Activated T-cell treated with anti-CD3 and anti-CD28 coated beads for 1 hour (primary cell): ENCODE results near the gene TSGA10IP.
"Not testable (repeated sequence)": the region's sequence is repeated elsewhere in the genome, so short reads cannot be mapped to it uniquely, and the experiment has no call there.

ENCODE experiments used
- DNase-seq: peaks from one replicate; pipeline ENCODE4 v3.0.0-alpha.2; 2020; ENCODE audit warnings: low read depth

The TSGA10IP gene

DNA sequence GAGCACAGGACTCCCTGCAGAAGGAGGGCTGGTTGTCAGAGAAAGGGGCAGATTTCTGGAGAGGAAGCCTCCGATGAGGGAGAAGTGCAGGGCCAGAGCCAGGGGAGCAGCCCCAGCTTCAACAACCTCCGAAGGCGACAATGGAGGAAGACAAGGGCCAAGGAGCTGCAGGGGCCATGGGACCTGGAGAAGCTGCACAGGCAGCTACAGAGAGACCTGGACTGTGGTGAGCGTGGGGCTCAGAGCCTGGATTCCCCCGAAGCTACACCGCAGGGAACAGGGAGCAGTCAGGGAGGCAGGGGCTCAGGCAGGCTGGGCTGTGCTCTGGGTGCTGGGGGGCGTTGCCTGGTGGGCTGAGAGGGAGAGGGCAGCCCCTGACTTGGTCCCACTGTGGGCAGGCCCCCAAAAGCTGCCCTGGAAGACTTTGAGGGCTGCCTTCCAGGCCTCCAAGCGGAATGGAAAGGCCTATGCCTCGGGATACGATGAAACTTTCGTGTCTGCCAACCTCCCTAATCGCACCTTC is 2.4 kb downstream of the TSGA10IP start:
- DNase-seq: no peak

- DNase-seq: not testable (repeated sequence)
These were observed 5.4 kb downstream of the TSGA10IP start for GRCh38 chr11:65950711-65951110.

DNA sequence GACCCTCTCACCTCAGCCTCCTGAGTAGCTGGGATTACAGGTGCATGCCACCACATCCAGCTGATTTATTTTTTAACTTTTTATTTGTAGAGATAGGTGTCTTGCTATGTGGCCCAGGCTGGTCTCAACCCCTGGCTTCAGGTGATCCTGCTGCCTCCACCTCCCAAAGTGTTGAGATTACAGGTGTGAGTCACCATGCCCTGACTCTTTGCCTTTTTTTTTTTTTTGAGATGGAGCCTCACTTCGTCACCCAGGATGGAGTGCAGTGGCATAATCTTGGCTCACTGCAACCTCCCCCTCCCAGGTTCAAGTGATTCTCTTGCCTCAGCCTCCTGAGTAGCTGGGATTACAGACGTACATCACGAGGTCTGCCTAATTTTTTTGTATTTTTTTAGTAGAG is 6.4 kb downstream of the TSGA10IP start:
- not testable (repeated sequence) for DNase-seq

GRCh38 chr11:65952052-65952521 is 6.8 kb downstream of the TSGA10IP start:
- DNase-seq: no peak

DNA sequence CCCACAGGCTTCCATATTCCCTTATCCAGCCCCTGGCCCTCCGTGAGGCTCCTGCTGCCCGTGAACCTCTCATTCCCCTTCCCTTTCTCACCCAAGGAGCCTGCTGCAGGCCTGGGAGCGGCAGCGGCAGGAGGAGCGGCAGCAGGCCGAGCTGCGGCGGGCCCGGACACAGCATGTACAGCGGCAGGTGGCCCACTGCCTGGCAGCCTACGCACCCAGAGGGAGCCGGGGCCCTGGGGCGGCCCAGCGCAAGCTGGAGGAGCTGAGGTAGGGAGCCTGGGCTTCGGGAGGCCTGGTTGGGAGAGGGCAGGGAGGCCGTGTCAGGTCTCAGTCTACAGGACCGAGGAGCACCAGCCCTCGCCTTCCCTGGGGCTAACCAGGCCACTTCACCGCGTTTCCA is 8.2 kb downstream of the TSGA10IP start:
- DNase-seq: no peak

DNA sequence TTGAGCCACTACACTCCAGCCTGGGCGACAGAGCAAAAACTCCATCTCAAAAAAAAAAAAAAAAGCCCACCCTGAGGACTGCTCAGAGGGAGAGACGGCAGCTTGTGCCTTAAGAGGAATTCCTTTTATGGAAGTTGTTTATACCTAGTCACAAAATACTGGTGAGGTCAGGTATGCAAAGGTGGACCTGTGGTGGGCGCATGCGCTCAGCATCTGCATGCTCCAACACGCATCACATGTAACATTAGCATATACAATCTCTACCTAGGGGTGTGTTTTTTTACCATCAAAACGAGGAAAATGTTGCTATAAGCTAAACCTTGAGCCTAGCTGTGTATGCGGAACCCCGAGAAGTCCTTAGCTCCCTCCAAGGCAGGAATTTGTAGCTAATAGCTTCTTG is 9.5 kb downstream of the TSGA10IP start:
- no peak for DNase-seq

DNA sequence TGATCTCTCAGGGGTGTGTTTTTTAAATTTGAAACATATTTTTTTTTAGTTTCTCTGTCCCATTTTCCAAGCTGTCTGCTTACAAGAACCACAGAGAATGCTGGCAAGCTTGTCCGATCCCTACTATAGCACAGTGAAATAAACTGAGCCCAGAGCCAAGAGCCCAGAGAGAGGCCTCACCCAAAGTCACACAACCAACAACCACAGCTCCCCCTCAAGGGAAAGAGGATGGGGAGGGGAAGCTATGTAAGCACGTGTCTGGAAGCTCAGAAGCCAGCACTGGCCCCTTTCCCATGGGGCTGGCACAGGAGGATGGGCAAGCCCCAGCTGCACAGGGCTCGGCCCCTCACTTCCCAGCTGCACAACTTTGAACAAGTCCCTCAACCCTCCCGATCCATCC is 13.0 kb downstream of the TSGA10IP start:
- no peak for DNase-seq

DNA sequence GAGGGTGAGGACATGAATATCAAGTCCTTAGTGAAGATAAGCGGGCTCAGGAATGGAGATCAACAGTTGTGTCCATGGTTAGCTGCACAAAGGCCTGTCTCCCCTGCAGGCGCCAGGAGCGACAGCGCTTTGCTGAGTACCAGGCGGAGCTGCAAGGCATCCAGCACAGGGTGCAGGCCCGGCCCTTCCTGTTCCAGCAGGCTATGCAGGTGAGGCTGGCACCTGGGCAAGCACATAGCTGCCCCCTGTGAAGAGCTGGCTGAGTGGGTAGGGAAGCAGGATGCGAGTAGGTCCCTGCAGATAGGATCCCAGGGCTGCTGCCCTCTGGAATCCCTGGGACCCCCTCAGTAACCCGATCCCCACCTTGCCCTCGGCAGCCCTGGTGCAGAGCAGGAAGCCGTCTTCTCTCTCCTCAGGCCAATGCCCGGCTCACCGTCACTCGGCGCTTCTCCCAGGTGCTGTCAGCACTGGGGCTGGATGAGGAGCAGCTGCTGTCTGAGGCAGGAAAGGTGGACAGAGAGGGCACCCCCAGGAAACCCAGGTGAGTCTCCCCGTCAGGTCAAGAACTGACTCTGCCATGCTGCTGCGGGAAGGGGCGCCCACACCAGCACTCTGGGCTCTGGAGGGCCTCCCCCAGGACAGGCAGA is 13.6 kb downstream of the TSGA10IP start:
- no peak for DNase-seq

GRCh38 chr11:65960824-65961266 is 15.6 kb downstream of the TSGA10IP start:
- DNase-seq: no peak

DNA sequence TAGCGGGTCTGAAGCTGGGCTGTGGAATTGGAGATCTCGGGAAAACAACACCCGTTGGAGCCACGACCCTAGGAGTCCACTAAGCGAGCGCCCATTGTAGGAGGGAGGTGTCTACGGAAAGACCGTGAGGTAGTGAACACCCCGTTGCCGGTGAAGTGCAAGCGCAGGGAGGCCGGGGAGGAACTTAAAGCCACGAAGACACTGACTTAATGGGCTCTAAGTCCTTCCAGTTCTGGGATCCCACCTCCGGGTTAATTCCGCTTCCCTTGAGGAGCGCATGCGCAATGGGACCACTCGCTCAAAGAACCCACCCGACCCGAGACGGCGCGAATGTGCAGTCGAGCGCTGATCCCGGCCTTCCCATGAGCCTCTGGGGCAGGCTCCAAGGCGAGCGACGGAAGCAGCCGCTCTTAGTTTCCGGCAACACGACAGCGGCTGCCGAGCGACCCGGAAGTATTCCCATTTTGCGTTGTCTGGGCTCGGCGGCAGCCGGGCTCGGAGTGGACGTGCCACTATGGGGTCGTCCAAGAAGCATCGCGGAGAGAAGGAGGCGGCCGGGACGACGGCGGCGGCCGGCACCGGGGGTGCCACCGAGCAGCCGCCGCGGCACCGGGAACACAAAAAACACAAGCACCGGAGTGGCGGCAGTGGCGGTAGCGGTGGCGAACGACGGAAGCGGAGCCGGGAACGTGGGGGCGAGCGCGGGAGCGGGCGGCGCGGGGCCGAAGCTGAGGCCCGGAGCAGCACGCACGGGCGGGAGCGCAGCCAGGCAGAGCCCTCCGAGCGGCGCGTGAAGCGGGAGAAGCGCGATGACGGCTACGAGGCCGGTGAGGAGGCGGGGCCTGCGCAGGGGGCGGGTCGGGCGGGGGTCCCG is 16.2 kb downstream of the TSGA10IP start, which contains the start of gene SART1:
TSS of gene SART1 (plus strand) at position 468 of the 874 bp plus-strand sequence. CDS start at position 515, 47 bp downstream.
- DNase-seq: peak; percentile 89

GRCh38 chr11:65962141-65962564 is 16.9 kb downstream of the TSGA10IP start:
- DNase-seq: no peak

DNA sequence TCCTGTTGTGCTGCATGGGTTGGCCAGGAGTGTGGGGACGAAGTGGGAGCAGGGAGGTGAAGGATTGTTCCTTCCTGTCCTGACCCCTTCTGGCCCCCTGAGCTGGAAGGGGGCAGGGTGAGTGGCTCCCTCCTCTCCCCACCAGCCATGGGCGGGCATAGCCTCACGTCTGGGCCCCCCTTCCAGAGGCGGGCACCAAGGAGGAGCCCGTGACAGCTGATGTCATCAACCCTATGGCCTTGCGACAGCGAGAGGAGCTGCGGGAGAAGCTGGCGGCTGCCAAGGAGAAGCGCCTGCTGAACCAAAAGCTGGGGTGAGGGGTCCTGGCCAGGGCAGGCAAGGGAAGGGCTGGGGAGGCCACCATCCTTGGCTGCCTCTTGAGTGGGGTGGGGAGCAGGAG is 19.6 kb downstream of the TSGA10IP start:
- no peak for DNase-seq

GRCh38 chr11:65965986-65966762 is 20.9 kb downstream of the TSGA10IP start:
- DNase-seq: no peak

DNA sequence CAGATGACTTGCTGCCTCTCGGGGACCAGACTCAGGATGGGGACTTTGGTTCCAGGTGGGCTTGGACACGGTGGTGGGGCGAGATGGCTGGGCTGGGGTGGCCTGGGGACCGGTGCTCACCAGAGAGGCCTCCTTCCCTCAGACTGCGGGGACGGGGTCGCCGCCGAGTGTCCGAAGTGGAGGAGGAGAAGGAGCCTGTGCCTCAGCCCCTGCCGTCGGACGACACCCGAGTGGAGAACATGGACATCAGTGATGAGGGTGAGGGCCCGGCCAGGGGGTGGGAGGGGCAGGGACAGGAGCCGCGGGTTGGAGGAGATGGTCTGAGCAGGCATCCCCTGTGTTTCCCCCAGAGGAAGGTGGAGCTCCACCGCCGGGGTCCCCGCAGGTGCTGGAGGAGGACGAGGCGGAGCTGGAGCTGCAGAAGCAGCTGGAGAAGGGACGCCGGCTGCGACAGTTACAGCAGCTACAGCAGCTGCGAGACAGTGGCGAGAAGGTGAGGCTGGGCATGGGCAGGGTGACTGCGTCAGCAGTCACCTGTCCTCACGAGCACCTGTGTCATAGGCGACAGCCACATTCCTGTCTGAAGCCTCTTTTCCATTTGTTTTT is 22.2 kb downstream of the TSGA10IP start:
- DNase-seq: no peak

GRCh38 chr11:65968600-65969482 is 23.6 kb downstream of the TSGA10IP start:
- no peak for DNase-seq

- DNase-seq: no peak
These were observed 26.8 kb downstream of the TSGA10IP start for GRCh38 chr11:65972116-65972515.

DNA sequence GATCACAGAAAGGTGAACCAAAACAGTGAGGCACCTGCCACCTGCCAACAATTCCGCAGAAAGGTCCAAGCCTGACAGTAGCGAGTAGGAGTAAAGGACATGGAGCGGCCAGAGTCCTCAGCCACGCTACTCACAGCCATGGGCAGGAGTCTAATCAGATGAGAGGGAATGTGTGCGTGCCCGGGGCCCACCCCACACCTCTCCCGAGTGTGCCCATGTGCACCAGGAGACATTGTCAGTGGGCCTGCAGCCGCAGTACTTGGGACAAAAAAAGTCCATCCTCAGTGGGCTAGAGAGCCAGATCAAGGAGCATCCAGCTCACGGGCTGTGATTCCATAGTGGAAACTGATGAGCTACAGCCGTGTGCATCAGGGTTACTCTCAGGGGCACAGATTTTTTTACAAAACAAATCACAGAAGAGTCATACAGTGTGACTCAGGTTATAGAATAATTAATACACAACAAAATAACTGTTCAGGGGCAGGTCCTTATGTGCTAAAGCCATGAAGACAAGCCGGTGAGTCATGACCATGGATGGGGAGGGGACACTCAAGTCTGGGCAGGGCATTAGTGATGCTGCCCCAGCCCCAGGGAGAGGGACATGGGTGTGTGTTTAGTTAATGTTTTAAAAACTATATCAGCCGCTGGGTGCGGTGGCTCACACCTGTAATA is 28.3 kb downstream of the TSGA10IP start:
- DNase-seq: no peak

DNA sequence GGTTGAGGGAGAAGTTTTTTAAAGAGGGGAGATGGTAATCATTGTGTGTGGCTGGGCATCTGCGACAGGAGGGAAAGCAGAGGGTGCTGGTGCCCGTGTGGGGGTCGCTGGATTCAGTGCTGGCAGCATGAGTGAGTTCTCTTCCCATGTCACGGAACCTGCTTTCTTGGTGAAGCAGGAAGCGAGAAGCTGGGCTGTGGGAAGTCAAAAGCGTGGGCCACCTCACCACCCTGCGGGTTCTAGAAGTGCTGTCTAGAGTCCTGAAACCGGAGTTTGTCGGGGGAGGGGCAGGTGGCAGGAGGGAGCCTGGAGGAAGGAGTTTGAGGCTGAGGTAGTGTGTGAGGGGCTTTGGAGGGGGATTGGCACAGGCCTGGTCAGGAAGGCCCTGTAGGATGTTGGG is 30.5 kb downstream of the TSGA10IP start:
- DNase-seq: no peak

DNA sequence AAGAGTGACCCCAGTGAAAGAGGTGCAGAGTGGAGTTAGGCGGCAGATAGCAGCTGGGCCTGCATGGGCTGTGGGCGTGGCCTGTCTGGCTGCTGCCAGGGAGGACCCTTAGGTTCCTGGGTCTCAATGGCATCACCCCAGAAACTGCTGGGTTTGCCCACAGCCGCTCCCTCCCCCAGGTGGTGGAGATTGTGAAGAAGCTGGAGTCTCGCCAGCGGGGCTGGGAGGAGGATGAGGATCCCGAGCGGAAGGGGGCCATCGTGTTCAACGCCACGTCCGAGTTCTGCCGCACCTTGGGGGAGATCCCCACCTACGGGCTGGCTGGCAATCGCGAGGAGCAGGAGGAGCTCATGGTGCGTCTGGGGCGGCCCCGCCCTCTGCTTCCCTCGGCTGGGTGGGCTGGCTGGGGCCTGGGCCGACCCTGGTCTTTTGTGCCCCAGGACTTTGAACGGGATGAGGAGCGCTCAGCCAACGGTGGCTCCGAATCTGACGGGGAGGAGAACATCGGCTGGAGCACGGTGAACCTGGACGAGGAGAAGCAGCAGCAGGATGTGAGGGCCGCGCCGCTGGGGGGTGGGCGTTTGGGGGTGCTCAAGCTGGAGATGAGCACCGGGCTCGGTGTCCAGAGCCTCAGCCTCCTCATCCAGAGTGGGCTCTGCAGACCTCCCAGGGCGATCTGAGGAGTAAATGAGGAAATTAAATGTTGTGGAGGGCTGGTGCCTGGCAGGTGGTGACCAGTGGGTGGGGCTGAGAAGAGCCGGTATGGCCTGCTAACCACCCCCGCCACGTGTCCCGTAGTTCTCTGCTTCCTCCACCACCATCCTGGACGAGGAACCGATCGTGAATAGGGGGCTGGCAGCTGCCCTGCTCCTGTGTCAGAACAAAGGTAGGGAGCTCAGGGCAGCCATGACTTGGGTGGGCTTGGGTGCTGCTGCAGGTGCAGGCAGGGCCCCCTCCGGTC is 31.2 kb downstream of the TSGA10IP start:
- DNase-seq: no peak
